NCI-H82 (cell line): ENCODE results near the gene CDKN2B-AS1.

Experiments used
- DNase-seq: peaks from one replicate; lab custom pipeline; 2025; lab: John Stamatoyannopoulos, UW

CDKN2B-AS1 gene

DNA sequence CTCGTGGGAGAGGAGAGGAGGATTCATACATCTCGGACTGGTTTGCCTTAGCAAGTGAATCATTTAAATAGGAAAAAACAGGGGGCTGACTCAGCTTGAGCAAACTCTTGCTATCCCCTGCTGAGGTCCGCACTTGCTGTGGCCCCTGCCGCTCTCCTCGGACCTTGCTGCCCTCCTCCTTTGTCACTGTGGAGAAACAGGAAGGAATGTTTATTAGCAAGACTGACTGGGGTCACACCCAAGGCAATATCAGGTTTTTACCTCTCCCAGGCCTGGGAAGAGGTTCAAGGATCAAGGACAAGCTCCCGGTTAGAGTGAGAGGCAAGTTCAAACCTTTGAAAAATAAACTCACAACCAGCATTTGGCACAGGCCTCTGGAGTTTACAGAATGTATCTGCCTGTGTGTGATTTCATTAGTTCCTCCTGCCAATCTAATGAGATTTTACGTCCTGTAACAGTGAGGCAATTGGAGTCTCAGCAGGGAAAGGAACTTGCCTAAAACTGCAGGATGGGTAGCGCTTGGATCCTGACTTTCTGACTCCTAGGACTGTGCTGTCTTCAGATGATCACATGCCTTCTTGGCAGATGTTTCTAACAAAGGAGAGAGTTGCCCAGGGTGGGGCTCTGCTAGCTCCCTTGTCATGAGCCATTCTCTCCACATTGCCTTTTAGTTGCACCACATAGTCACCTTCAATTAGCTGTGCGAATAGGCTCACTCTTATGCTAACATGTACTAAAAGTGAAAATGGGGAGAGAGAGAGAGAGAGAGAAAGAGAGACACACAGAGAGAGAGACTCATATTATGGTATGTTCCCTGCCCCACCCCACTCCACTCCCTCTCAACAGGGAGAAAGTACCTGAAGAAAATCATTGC, 123.2 kb downstream of the CDKN2B-AS1 start:
- no peak for DNase-seq

DNA sequence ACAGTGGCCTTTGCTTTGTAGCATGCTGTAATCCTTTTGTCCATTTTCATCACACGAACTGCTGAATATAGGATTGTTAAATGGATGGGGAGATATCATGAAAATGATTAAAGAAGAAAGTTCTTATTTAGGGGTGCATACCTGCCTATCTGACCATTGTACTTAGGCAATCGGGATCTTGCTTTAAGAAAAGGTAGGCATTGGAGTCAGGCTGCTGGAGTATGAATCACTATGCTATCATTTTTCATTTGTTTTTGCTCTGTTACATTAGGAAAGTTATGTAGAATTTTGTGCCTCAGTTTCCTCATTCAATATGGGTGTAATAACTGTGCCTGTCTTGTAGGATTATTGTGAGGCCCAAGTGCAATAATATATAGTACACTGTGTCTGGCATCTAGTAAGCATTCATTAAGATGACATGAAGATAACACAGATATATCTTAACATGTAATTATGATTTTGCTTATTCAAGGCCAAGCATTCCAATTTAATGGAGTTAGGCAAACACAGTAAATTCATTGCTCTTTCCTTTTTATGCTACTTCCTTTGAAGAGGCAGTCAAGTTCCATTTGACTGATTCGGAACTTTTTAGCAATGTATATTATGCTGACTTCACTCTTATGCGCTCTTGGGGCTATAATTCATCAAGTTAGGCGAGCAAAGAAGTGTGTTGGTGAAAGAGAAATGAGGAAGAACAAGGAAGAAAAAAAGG, 124.4 kb downstream of the CDKN2B-AS1 start:
- DNase-seq = no peak

DNA sequence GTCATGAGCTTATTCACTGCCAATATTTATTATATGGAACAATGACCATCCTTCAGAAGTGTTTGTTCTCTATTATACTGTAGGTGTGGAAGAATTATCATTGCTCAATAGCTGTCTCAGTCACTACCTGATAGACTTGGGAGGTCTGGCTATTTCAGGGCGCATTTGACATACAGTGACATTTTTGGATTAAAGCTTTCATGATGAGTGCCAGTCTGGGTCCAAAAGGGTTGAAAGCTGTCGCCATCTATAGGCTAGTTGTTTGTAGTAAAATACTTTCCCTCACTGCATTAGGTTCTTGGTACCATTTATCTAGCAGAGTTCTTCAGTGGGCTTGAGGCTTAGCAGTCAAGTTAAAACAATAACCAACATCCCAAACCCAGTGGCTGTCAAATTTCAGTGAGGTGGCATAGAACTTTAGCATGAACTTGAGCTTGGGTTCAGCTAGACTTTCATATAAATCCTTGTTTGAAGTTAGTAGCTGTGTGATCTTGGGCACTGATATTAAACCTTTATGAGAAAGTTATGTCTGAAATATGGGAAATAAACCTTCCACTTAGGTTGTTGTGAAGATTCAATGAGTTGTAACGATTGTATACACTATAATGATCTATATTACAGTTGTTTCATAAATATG, 125.0 kb downstream of the CDKN2B-AS1 start:
- peak; percentile 61 for DNase-seq

DNA sequence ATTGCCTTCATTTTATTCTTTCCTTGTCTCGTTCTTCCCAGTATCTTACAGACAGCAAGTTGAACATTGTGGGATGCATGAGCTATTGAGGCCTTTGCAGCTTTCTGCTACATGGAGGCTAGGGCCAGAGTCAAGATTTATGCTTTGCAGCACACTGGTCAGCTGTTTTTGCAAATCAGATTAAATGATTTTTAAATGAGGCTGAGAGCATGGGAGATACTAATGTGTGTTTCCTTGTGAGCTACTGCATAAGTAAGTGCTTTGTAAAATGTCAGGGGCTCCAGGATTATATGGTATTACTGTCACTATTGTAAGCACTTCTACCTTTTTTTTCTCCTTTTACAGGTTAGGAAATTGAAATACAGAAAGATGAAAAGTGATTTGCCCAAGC, 125.6 kb downstream of the CDKN2B-AS1 start:
- DNase-seq = peak; percentile 40

DNA sequence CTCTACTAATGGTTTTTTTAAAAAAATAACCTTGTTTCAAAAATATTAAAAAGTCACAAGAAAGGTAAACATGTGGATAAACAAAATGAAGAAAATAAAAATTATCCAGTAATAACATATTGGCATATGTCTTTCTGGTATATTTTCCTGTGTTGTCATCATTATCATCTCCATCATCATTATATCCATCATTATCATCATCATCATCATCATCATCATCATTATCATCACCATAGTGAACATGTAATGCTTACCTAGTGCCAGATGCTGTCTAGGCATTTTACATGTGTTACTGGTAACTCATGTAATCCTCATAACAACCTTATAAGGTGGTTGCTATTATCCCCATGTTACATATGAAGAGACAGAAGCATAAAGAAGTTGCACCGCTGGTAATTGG, 126.0 kb downstream of the CDKN2B-AS1 start:
- peak; percentile 25 for DNase-seq

DNA sequence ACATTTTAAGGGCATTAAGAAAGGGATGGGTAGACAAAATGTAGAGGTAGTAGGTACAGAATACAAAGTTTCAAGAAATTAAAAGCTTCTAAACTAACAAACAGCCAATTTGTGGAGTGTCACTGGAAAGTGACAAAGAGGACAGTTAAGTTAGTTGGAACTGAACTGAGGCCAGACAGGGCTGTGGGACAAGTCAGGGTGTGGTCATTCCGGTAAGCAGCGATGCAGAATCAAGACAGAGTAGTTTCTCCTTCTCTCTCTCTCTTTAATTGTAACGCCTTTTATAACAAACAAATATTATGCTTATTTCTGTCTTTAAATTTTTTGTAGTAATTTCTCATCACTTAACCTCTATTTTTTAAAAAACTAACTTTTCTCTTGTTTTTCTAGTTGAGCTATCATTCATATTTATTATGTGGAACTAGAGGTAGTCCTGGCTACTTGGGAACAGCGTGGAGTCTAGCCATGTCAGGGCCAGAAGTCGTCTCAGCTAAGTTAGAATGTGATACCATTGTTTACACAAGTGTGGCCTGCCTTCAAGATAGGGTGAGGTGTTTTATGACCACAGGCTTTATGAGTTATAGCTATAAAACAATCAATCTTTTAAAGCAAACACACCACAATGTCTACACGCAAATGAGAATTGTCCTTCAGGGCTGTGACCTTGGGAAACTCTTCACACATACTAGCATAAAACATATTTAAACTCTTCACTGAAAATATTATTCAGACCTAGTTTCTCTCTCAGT, 129.8 kb downstream of the CDKN2B-AS1 start:
- DNase-seq = no peak

DNA sequence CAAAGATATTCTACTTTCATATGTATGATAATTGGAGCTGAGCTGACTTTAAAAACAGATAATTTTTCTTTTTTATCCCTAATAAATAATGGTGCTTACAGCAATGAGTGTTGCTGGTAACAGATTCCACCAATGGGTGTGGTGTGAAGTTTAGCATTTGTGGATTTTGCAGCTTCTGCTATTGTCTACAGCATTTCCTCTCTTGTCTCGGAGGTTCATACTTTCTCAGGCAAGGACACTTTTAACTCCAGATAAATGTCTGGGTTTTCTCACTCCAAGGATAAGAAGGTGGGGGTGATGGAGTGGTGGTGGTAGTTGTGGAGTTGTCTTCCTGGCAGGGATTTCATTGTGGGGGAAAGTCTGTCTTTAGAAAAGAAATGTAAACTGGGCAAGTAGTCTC, 134.5 kb downstream of the CDKN2B-AS1 start:
- DNase-seq = no peak

DNA sequence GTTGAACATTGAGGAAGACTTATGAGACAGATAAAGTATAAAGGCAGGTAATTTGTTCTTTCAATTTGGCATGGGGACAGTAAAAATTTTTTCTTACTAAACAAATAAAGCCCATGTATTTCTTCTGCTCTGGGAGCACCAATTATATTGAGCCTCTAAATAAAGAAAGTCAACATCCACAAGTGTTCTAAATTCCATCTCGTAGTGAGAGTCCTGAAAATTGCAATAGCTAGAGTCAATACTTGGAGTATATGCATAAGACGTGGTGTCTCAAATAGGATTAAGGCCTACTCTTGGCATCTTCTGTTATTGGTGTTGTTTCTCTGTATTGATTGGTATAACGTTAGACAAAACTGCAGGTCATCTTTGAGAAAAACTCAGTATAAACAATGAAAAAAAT, 135.0 kb downstream of the CDKN2B-AS1 start:
- no peak for DNase-seq

DNA sequence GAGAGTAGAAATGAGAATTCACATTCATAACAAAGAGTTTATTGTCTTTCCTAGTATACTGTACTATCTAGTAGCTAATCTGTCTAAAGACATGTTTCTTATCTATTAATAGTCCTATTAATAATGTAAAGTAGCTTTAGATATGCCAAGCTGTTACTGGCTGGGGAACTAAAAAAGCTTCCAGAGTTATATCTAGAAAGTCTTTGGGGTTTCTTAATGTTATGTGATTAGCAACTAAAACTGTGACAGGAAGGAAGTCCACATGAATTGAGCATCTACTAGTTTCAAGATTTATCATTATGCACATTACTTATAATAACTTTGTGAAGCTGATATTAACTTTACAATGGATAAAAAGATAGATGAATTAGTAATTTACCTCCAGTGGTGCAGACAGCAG, 137.2 kb downstream of the CDKN2B-AS1 start:
- DNase-seq = no peak

DNA sequence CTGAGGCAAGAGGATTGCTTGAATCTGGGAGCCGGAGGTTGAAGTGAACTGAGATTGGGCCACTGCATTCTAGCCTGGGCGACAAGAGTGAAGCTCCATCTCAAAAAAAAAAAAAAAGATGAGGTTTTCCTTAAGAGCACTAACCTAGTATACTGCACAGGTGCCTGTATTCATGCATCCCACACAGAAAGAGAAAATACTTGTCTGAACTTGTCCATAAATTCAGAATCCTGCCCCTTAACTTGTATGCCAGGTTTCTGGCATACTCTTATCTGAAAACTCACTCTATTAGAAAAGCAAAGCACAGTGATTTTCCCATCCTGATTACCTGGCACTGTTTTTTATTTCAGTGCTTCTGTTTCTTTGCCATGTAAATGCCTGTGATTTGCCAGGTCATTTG, 139.8 kb downstream of the CDKN2B-AS1 start:
- DNase-seq = no peak

DNA sequence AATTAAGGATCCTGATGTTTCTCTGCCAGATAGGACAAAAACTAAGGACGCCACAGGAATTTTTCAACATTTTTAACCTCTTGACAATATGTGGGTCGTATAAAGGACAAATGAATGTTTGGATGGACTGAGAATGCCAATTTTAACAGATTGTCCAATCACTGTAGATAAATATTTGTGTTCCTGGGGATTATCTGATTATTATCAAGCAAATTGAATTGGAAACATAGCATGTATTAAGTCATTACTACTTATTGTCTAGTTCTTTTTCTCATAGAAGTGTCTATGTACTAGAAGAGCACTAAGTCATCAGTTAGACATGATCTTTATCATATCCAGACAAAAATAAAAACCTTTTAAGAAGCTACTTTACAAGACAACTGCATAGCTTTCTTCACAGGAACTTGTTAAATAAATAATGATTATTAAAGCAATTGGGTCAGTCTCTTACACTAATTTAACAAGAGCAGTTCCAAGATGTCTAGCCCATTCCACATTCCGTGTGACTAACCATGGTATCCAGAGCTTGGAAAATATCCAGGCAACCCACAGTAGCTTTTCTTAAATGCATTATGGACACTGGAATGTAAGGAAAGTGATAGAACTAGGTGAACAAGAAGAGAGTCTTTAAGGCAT, 142.0 kb downstream of the CDKN2B-AS1 start:
- DNase-seq = no peak

DNA sequence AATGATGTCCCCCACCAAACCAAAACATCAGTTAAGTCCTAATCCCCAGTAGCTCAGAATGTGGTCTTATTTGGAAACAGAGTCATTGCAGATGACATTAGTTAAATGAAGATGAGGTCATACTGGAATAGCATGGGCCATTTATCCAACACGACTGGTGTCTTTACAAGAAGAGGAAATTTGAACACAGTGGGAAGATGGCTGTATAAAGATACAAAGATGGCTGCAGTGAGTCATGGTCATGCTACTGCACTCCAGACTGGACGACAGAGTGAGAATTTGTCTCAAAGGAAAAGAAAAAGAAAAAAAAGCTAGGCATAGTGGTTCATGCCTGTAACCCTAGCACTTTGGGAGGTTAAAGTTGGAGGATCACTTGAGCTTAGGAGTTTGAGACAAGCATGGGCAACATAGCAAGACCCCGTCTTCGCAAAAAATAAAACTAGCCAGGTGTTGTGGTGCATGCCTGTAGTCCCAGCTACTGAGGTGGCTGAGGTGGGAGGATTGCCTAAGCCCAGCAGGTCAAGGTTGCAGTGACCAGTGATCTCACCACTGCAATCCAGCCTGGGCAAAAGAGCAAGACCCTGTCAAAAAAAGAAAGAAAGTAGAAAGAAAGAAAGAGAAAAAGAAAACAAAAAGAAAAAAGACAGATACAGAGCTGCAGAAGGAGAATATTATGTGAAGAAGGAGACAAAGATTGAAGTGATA, 144.5 kb downstream of the CDKN2B-AS1 start:
- DNase-seq = no peak

DNA sequence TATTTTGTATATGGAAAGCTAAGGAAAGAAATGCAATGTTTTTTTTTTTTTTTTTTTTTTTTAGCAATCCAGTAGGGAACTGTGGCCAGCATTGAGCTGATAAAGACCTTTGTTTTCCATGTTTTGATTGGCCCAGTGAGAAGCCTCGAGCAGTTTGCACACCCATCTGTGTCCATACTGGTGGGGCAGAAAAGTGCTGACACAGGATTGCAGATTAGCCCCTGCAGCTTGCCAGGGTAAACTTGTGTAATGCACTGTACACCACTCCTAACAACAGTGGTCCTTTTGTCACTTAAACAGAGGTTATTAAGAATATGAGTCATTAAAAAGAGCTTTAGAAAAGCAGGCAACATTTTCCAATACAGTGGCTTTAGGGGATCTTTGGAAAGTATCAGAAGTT, 147.3 kb downstream of the CDKN2B-AS1 start:
- peak; percentile 36 for DNase-seq

DNA sequence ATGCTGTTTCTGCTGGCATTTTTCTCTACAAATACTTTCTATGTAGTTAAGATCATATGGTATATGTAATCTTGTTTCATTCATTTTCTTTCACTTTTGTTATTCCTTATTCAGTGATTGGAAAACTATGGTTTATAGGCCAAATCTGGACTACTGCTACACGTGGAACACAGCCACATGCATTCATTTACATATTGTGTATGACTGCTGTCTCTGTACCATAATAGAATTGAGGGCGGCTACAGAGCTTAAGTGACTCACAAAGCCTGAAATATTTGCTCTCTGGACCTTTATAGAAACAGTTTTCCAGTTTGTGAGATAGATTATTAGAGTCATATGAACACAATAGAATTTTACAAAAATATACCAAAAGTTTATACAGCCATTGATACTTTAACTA, 148.1 kb downstream of the CDKN2B-AS1 start:
- peak; percentile 27 for DNase-seq

DNA sequence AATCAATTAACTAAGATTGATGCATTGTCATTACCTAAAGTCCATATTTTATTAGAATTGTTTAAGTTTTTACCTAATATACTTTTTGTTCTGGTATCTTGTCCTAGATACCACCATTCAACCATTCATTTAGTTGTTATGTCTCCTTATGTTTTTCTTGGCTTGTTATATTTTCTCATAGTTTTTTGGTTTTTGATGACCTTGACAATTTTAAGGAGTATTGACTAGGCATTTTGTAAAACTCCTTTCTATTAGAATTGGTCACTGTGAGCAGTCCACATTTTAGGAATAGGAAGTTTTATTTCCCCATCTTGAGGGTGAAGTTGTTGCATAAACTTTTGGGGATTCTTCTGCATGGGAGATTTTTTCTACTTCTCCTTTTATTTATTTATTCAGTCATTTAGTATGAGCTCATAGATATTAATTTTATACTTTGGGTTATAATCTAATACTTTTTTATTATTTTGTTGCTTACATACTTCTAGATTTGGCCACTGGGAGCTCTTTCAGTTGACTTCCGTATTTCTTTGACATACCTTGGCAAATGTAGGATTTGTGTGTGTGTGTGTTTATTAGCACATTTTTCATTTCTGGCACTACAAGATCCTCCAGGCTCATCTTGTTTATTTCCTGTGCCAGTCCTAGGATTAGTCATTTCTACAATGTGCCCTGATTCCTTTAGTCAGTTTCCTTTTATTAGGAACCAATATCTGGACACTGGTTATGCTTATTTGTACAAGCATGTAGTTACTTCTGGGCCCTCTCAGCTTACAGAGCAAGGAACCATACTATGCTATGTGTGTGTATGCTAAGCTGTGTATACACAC, 149.4 kb downstream of the CDKN2B-AS1 start:
- DNase-seq = peak; percentile 44

DNA sequence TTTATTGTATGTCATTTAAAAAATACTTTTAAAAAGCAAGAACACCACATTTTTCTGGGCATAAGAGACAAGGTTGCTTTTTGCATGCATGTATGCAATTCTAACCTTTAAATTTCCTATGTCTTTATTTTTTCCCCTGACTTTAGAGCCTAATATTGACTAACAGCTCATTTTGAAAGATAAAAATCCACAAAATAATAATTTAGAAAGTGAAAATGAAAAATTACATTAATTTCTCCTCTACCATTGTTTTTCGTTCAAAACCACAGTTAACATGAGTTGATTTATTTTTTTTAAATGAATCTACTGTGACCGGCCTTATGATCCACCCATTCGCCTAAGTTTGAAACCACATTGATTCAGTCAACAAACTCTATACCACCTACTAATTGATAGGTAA, 152.0 kb downstream of the CDKN2B-AS1 start:
- DNase-seq = no peak

DNA sequence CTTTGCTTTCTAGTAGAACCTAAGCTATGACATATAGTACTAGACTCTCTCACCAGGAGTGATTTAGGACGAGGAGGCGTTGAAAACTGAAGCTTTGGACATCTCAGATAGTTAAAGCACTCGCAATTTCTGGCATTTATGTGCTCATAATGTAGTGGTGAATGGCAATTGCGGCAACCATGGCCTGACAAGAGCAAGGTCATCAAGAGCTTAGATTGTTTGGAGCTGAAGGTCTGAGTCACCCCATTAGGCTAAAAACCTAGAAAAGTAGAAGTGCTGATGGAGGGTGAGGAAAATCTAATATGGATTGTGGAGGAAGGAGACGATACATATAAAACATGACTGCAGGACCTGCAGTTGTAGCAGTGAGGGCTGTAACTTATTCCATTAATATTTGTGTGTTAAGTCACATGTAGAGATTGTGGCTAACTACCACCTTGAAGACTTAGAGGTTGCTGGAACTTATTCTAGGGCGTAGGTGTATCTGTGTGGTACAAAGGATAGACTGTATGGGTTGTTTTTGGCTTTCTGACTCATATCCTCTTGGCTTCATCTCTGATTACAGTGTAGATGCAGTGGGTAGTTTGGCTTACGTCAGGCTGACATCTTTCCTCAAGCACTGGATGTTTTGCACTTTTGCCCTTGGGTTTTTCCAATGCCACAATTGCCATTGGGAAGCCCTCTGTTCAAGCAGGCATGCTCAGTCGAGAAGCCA, 153.4 kb downstream of the CDKN2B-AS1 start:
- DNase-seq = no peak

DNA sequence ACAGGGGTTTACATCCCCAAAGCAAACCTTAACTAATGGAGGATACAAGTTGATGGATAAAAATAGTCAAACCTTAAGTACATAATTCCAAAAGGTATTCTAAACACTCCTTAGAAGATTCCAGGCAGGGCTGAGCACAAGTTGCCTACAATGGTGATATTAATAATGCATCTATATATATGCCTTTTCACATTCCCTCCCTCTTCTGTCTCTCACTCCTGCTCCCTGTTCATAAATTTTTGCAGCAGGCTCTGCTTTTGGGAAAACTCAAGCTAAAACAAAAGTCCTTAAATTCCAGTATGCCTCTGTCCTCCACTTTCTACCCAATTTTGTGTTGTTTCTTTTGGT, 153.9 kb downstream of the CDKN2B-AS1 start:
- no peak for DNase-seq

DNA sequence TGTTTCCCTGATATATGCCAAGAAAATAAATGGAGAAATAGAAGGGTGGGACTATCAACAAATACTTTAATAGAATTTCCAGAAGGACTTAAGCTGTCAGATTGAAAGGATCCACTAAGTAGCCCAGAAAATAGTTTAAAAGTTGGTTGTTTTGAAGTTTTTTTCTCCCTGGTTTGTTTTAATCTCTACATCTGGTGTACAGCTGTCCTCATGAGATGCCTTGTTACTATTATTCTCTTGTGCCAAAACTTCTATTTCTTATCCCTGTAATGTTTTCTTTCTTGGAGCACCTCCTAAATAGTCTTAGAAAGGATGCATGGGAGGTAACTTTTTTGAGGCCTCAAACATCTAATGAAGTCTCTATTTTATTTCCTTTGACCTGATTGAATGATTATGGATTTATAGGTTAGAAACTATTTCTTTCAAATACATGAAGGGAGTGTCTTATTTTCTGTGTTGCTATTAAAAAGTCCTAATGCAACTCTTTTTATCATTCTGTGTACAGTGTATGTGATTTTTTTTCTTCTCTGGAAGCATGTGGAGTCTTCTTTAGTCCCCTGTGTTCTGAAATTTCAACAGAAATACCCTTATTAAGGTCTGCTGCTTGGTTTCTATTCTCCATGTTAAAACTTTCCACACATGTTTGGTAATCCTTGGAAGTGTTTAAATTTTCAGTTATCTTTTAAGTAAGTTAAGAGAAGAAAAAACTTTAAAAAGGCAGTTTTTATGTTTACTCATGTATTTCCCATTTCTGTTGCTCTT, 154.5 kb downstream of the CDKN2B-AS1 start:
- DNase-seq = no peak
